Heart left ventricle (tissue), 16 donors: ENCODE results near the gene ARNT2. TPM values are rescaled to one million over a fixed set of nuclear protein-coding genes. Genes with fewer than 3 reads are reported as not detected.

Source experiments
- ATAC-seq, 4 donors: fragments of 200-7000 bp; cut with Tn5 transposase; one replicate each; pipeline ENCODE4 v1.9.1; 2020 to 2022; ENCODE audit warnings: moderate library complexity in 4 of 4, mild to moderate bottlenecking in 3 of 4, moderate number of reproducible peaks in 1 of 4
- DNase-seq, 5 donors: peaks; one replicate each; pipeline ENCODE4 v3.0.0-alpha.2; 2020
- H3K27ac ChIP-seq, 12 donors: fragments of 200-600 bp; sonication (generic) in 4 of 12; one replicate each; pipeline versions ENCODE4 v1.5.0 to v1.8.0; 2016 to 2022; ENCODE audit warnings: mild to moderate bottlenecking in 2 of 12
- H3K27me3 ChIP-seq, 9 donors: fragments of 200-600 bp; sonication (generic) in 2 of 9; one replicate each; pipeline versions ENCODE4 v1.5.1 to v1.8.0; 2016 to 2022; ENCODE audit warnings: mild to moderate bottlenecking in 3 of 9
- H3K36me3 ChIP-seq, 9 donors: fragments of 200-600 bp; sonication (generic) in 2 of 9; one replicate each; pipeline versions ENCODE4 v1.5.0 to v1.8.0; 2018 to 2022; ENCODE audit warnings: mild to moderate bottlenecking in 2 of 9
- H3K4me1 ChIP-seq, 12 donors: fragments of 200-600 bp; sonication (generic) in 4 of 12; one replicate each; pipeline versions ENCODE4 v1.5.0 to v1.8.0; 2016 to 2022; ENCODE audit warnings: mild to moderate bottlenecking in 3 of 12
- H3K4me3 ChIP-seq, 12 donors: fragments of 200-600 bp; sonication (generic) in 4 of 12; one replicate each; pipeline versions ENCODE4 v1.5.0 to v1.8.0; 2017 to 2022; ENCODE audit warnings: mild to moderate bottlenecking in 9 of 12, moderate library complexity in 4 of 12
- H3K9me3 ChIP-seq, 12 donors: fragments of 200-600 bp; sonication (generic) in 4 of 12; one replicate each; pipeline versions ENCODE4 v1.5.0 to v1.8.0; 2016 to 2022; ENCODE audit warnings: mild to moderate bottlenecking in 1 of 12
- POLR2A ChIP-seq, 2 donors: fragments of 450-650 bp; IDR thresholded peaks; one replicate each; pipeline ENCODE4 v1.6.1; 2017; ENCODE audit warnings: antibody characterized with exemption in 2 of 2, mild to moderate bottlenecking in 2 of 2, moderate library complexity in 2 of 2
- WGBS, 4 donors: extraction: QIAGEN DNeasy Blood & Tissue Kit in 2 of 4; methylation state at CpG; one replicate each; pipeline versions ENCODE4 v1.1.5 to v1.1.7; 2013 to 2018; 5-methylcytosine and 5-hydroxymethylcytosine counted together
- intact Hi-C, 10 donors: fragments of 100-400 bp; cut with DNase I; formaldehyde crosslinking; loops; one replicate each; pipeline versions ENCODE4 v1.11.1 to v1.14.2; 2022
- polyA plus RNA-seq, 2 donors: library from polyadenylated mRNA; stranded (reverse); fragments of 200-250 nt; gene quantifications; one replicate each; pipeline ENCODE4 v1.2.3, GENCODE V29; 2013
- total RNA-seq, 9 donors: library from RNA; depleted of rRNA in 2 of 9; stranded (reverse); fragments of >200 nt in 2 of 9; fragmentation: NEBNext Ultra II Directional in 3 of 9; extraction: Animal tissue kit (Norgen Biotek cat#: 25700) in 3 of 9; gene quantifications; one replicate each; pipeline versions ENCODE4 v1.1.0 to v1.2.4, GENCODE V29; 2016 to 2023
- TF ChIP-seq, protein P1 (sequence below), 12 donors: fragments of 200-600 bp; sonication (generic) in 4 of 12; IDR thresholded peaks; one replicate each; pipeline versions ENCODE4 v1.5.0 to v1.8.0; 2018 to 2022; ENCODE audit warnings: antibody characterized with exemption in 12 of 12, mild to moderate bottlenecking in 5 of 12
- donor health status: ischemic (EF 13 %, LVEDD 7.1; RV severe dilation, severe dysfunction).
- donor health status: healthy with polysubstance abuse.
- donor health status: DM: no; HTN: yes; CAD: no.
- donor health status: DM: no; HTN: no; CAD: no.
- donor health status: ischemic (EF 25% LVEDD 6.9; RV normal size, moderate dysfunction).
- donor health status: ischemic (EF 25% LVEDD 5.7; RV mildly dilated, moderate dysfunction).
- donor health status: healthy.
- donor health status: DM: yes; HTN: yes; CAD: no.
- donor health status: ischemic (EF 35%, LVEDD 5.7; RV mildly dilated, moderate dysfunction).
- donor health status: nonischemic (EF 11% LVEDD 7.7; RV severe dilation, severe dysfunction).
- donor health status: DM: yes; HTN: yes; CAD: no.
- donor health status: PGD.
- donor health status: ischemic (EF 29% LVEDD 5.4; RV normal size, mild dysfunction).
- donor health status: nonischemic (EF 23%, LVEDD 6.1; RV moderate dilation, normal function).

The ARNT2 gene
- total and polyA plus RNA-seq, 11 donors: 1.2 to 10.0 (median 3.9) TPM

DNA sequence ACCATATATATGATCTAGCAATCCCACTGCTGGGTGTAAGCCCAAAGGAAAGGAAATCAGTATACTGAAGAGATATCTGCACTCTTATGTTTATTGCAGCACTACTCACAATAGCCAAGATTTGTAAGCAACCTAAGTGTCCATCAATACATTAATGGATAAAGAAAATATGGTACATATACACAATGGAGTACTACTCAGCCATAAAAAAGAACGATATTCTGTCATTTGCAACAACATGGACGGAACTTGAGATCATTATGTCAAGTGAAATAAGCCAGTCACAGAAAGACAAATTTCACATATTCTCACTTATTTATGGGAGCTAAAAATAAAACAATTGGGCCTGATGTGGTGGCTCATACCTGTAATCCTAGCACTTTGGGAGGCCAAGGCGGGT is 21.9 kb upstream of the ARNT2 start:
- Histone ChIP-seq H3K4me1 (no peaks in the 10 kb centered on the region), H3K36me3 (no peaks in the 10 kb centered on the region), H3K27ac (no peak overlapping the region), H3K4me3 (no peak overlapping the region), H3K9me3 (no peaks in the 10 kb centered on the region), H3K27me3 (peaks cover 0 to 7% (median 0%) of the 10 kb centered on the region in 9 donors)
- intact Hi-C loops: no loop called here
- TF ChIP-seq, protein P1, sequence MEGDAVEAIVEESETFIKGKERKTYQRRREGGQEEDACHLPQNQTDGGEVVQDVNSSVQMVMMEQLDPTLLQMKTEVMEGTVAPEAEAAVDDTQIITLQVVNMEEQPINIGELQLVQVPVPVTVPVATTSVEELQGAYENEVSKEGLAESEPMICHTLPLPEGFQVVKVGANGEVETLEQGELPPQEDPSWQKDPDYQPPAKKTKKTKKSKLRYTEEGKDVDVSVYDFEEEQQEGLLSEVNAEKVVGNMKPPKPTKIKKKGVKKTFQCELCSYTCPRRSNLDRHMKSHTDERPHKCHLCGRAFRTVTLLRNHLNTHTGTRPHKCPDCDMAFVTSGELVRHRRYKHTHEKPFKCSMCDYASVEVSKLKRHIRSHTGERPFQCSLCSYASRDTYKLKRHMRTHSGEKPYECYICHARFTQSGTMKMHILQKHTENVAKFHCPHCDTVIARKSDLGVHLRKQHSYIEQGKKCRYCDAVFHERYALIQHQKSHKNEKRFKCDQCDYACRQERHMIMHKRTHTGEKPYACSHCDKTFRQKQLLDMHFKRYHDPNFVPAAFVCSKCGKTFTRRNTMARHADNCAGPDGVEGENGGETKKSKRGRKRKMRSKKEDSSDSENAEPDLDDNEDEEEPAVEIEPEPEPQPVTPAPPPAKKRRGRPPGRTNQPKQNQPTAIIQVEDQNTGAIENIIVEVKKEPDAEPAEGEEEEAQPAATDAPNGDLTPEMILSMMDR (IDR thresholded peaks at IDR 0.05): no peak
- TF ChIP-seq POLR2A (IDR thresholded peaks at IDR 0.05): no peak
- DNase-seq (no peak), ATAC-seq (no peak)
- 95 to 96% (median 95%) methylated on average over 3 of the region's 3 CpGs for WGBS, 4 donors

GRCh38 chr15:80384432-80384831 is 19.8 kb upstream of the ARNT2 start:
- intact Hi-C loops: no loop called here
- 49 to 61% (median 53%) methylated on average over 3 of the region's 3 CpGs for WGBS, 4 donors
- ATAC-seq: no peak
- no peak for DNase-seq
- Histone ChIP-seq H3K4me1 (no peaks in the 10 kb centered on the region), H3K9me3 (no peaks in the 10 kb centered on the region), H3K4me3 (no peak overlapping the region), H3K36me3 (no peaks in the 10 kb centered on the region), H3K27me3 (peaks cover 0 to 7% (median 0%) of the 10 kb centered on the region in 9 donors), H3K27ac (no peak overlapping the region)
- TF ChIP-seq POLR2A (IDR thresholded peaks at IDR 0.05): no peak
- TF ChIP-seq, protein P1 (IDR thresholded peaks at IDR 0.05): no peak

DNA sequence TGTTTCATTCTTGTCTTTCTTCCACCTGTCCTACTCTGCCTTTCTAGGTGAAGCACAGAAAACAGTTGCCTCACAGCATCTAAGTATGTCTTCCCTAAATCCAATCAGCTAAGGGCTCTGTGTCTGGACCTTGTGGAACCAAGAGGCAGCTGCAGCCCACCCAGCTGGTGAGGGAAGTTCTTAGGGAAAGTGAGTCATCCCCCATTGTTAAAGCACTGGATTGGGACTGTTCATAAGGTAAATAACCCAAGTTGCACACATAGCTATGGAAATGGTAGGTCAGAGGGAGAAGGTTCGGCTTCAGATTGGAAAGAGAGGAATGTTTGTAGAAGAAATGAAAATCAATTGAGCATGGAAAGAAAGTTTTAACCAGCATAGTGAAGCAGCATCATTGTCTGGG is 18.0 kb upstream of the ARNT2 start:
- Histone ChIP-seq H3K4me3 (no peak overlapping the region), H3K4me1 (no peaks in the 10 kb centered on the region), H3K27ac (no peak overlapping the region), H3K36me3 (no peaks in the 10 kb centered on the region), H3K27me3 (peaks cover 0 to 3% (median 0%) of the 10 kb centered on the region in 9 donors), H3K9me3 (peaks cover 0 to 2% (median 0%) of the 10 kb centered on the region in 12 donors)
- no peak for DNase-seq
- TF ChIP-seq, protein P1 (IDR thresholded peaks at IDR 0.05): no peak
- no peak for TF ChIP-seq POLR2A (IDR thresholded peaks at IDR 0.05)
- no peak for ATAC-seq
- WGBS, 4 donors: 77 to 91% (median 87%) methylated on average over 1 of the region's 1 CpG
- intact Hi-C loops: no loop called here

- Histone ChIP-seq H3K36me3 (no peaks in the 10 kb centered on the region), H3K27ac (no peak overlapping the region), H3K9me3 (peaks cover 0 to 2% (median 0%) of the 10 kb centered on the region in 12 donors), H3K4me3 (no peak overlapping the region), H3K4me1 (no peaks in the 10 kb centered on the region), H3K27me3 (peaks cover 0 to 3% (median 0%) of the 10 kb centered on the region in 9 donors)
- intact Hi-C loops: no loop called here
- TF ChIP-seq POLR2A (IDR thresholded peaks at IDR 0.05): no peak
- TF ChIP-seq, protein P1 (IDR thresholded peaks at IDR 0.05): no peak
- DNase-seq (no peak), ATAC-seq (no peak)
- 67 to 91% (median 75%) methylated on average over 3 of the region's 3 CpGs for WGBS, 4 donors
Measured at GRCh38 chr15:80388326-80388725, 15.9 kb upstream of the ARNT2 start.
